Gastroesophageal sphincter (tissue), 4 donors: Measurements from ENCODE around the gene RFC1. TPM values are rescaled to one million over a fixed set of nuclear protein-coding genes. Genes with fewer than 3 reads are reported as not detected.

Experiments
- ATAC-seq: fragments of 150-250 bp; one replicate; pipeline ENCODE4 v1.9.1; 2016; ENCODE audit warnings: mild to moderate bottlenecking, moderate library complexity
- H3K27ac ChIP-seq, 4 donors: fragments of 200-600 bp; sonication (generic) in 3 of 4; 1 replicate in 3 of 4; 2 replicates in 1 of 4; pipeline ENCODE4 v1.5.1; 2016 to 2019
- H3K27me3 ChIP-seq: fragments of 200-600 bp; sonication (generic); one replicate; pipeline ENCODE4 v1.5.1; 2019
- H3K36me3 ChIP-seq, 2 donors: fragments of 200-600 bp; sonication (generic); one replicate each; pipeline ENCODE4 v1.5.1; 2019; ENCODE audit warnings: control low read depth in 1 of 2
- H3K4me1 ChIP-seq, 3 donors: fragments of 200-600 bp; sonication (generic); 1 replicate in 2 of 3; 2 replicates in 1 of 3; pipeline ENCODE4 v1.5.1; 2016 to 2019; ENCODE audit warnings: control low read depth in 2 of 3
- H3K4me3 ChIP-seq, 2 donors: fragments of 200-600 bp; sonication (generic); one replicate each; pipeline ENCODE4 v1.5.1; 2019; ENCODE audit warnings: mild to moderate bottlenecking in 1 of 2, moderate library complexity in 1 of 2
- H3K9me3 ChIP-seq, 3 donors: fragments of 200-600 bp; sonication (generic); one replicate each; pipeline ENCODE4 v1.5.1; 2017 to 2019; ENCODE audit warnings: control low read depth in 2 of 3
- CTCF ChIP-seq, 4 experiments: fragments of 200-600 bp in 2 of 4; fragments of 450-650 bp in 2 of 4; sonication (generic) in 1 of 4; IDR thresholded peaks; one replicate each; pipeline ENCODE4 v1.5.1; 2017 to 2019; ENCODE audit warnings: antibody characterized with exemption in 4 of 4, mild to moderate bottlenecking in 2 of 4, moderate library complexity in 2 of 4
- EP300 ChIP-seq: sonication (generic); formaldehyde crosslinking; IDR thresholded peaks from one replicate; pipeline ENCODE4 v1.6.1; 2017; ENCODE audit warnings: antibody characterized with exemption, mild to moderate bottlenecking
- POLR2A ChIP-seq, 2 donors: fragments of 450-650 bp; IDR thresholded peaks; one replicate each; pipeline ENCODE4 v1.6.1; 2017; ENCODE audit warnings: antibody characterized with exemption in 2 of 2, mild to moderate bottlenecking in 2 of 2, moderate library complexity in 1 of 2
- POLR2AphosphoS5 ChIP-seq: sonication (generic); formaldehyde crosslinking; IDR thresholded peaks from one replicate; pipeline ENCODE4 v1.6.1; 2017; ENCODE audit warnings: antibody characterized with exemption
- WGBS, 2 donors: methylation state at CpG; one replicate each; pipeline ENCODE4 v1.1.5; 2018; ENCODE audit warnings: low coverage in 1 of 2; 5-methylcytosine and 5-hydroxymethylcytosine counted together
- total RNA-seq, 4 donors: library from RNA; depleted of rRNA; stranded (reverse); fragments of >200 nt; gene quantifications; one replicate each; pipeline ENCODE4 v1.1.0, GENCODE V29; 2016

The RFC1 gene
- total RNA-seq, 4 donors from 2014 or later = 37.1 to 51.8 (median 41.0) TPM

DNA sequence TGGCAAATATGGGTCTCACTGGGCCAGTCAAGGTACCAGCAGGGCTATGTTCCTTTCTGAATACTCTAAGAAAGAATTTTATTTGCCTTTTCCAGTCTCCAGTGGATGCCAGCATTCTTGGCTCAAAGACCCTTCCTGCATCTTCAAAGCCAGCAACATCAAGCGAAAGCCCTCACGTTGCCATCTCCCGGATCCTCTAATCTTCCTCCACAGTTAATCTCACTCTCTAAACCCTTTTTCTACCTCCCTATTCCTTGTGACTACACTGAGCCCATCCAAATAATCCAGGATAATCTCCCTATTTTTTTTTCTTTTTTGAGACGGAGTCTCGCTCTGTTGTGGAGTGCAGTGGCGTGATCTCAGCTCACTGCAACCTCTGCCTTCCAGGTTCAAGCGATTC lies 23.4 kb downstream of the RFC1 start:
- WGBS, 2 donors = 90 to 91% methylated on average over 5 to 7 of the region's 7 CpGs
- no peak for TF ChIP-seq POLR2A (IDR thresholded peaks at IDR 0.05)
- TF ChIP-seq CTCF (IDR thresholded peaks at IDR 0.05) = no peak
- TF ChIP-seq EP300 = no peak
- no peak for TF ChIP-seq POLR2AphosphoS5

DNA sequence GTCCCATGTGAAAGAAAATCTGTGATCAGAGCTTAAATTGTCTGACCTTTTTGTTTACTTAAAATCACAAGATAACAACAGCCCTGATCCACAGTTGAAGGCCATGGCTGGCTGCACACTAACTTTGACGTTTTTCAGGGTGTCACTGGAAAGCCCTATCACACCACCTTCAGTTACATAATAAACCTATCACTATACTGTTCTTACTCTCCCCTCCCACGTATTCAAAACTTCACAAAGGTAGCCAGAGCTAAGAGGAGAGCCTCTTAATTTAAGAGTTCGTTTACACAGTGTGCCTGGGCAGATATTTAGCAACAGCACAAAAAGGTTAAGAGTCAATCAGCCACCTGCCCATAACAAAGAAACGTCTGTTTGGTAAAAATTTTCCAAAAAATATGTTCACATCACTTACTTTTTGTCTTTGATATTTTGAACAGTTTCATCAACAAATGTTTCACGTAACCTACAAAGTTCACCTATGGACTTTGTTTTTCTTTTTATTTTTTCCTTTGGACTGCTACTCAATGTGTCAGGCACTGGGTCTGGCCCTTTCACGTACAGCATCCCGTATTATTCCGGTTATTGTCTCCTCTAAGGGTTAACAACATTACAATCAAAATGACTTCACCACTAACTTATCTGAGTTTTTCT lies 25.0 kb downstream of the RFC1 start:
- TF ChIP-seq POLR2AphosphoS5 = no peak
- TF ChIP-seq POLR2A (IDR thresholded peaks at IDR 0.05) = no peak
- Histone ChIP-seq H3K27me3 (no peaks in the 10 kb centered on the region), H3K4me1 (no peaks in the 10 kb centered on the region), H3K36me3 (peaks cover 0 to 34% of the 10 kb centered on the region in 2 donors), H3K27ac (no peak overlapping the region), H3K9me3 (no peaks in the 10 kb centered on the region), H3K4me3 (no peak overlapping the region)
- WGBS, 2 donors = 81 to 87% methylated on average over 8 of the region's 8 CpGs
- no peak for ATAC-seq

More for the DNA sequence above, 23.4 kb downstream of the RFC1 start:
- no peak for ATAC-seq
- Histone ChIP-seq H3K9me3 (no peaks in the 10 kb centered on the region), H3K36me3 (peaks cover 0 to 34% of the 10 kb centered on the region in 2 donors), H3K27ac (no peak overlapping the region), H3K4me3 (no peak overlapping the region), H3K27me3 (no peaks in the 10 kb centered on the region), H3K4me1 (no peaks in the 10 kb centered on the region)

- Histone ChIP-seq H3K36me3 (peaks cover 0 to 34% of the 10 kb centered on the region in 2 donors), H3K27me3 (no peaks in the 10 kb centered on the region), H3K4me3 (no peak overlapping the region), H3K9me3 (no peaks in the 10 kb centered on the region), H3K4me1 (no peaks in the 10 kb centered on the region), H3K27ac (no peak overlapping the region)
- TF ChIP-seq POLR2A (IDR thresholded peaks at IDR 0.05) (no peak), POLR2AphosphoS5 (no peak), CTCF (IDR thresholded peaks at IDR 0.05) (no peak), EP300 (no peak)
- WGBS, 2 donors = 90 to 98% methylated on average over 2 of the region's 2 CpGs
- no peak for ATAC-seq
These were observed 26.2 kb downstream of the RFC1 start for GRCh38 chr4:39339968-39340367.

DNA sequence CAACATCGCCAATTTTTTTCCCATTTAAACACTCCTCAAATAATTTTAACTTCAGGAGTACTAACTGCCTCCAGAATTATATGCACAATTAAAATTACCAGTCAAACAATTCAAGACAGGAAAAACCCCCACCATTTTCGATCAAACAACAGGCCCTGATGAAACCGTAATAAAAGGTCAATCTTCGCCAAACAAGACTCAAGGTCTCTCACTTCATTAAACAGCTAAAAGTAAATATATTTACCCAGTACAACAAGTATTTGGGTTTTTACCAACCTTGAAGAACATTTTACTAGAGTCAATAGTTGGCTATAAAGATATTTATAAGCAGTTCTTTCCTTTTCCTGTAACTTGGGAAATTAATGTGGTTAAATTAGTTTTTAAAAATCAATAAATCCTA lies 28.3 kb downstream of the RFC1 start:
- H3K9me3 ChIP-seq = no peaks in the 10 kb centered on the region
- TF ChIP-seq POLR2A (IDR thresholded peaks at IDR 0.05) = no peak
- TF ChIP-seq EP300 = no peak
- TF ChIP-seq POLR2AphosphoS5 = no peak
- TF ChIP-seq CTCF (IDR thresholded peaks at IDR 0.05) = no peak
- peaks cover 0 to 15% of the 10 kb centered on the region in 2 donors for H3K36me3 ChIP-seq
- H3K27ac ChIP-seq = no peak overlapping the region
- WGBS, 2 donors = 90 to 98% methylated on average over 3 to 4 of the region's 4 CpGs
- no peaks in the 10 kb centered on the region for H3K4me1 ChIP-seq
- ATAC-seq = no peak
- H3K27me3 ChIP-seq = no peaks in the 10 kb centered on the region
- H3K4me3 ChIP-seq = no peak overlapping the region

DNA sequence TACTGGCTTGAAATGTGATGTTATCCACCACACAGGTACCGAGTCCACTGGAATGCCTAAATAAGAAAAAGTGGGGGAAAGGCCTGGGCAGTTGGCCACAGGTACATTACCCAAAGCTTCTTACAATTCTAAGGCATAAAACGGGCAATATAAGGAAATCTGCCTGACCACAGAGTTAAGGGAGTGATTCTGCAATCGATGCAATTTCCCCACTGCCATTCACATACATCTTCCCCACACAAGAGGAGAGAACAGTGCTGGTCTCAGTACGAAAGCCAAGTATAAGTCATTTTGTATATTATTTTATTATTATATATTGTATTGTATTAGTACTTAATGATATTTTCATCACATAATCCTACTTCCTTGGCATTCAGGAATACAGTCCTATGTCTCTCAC lies 30.6 kb downstream of the RFC1 start:
- Histone ChIP-seq H3K4me3 (no peak overlapping the region), H3K27ac (no peak overlapping the region), H3K4me1 (no peaks in the 10 kb centered on the region), H3K9me3 (no peaks in the 10 kb centered on the region), H3K36me3 (no peaks in the 10 kb centered on the region), H3K27me3 (no peaks in the 10 kb centered on the region)
- ATAC-seq = no peak
- WGBS, 2 donors = 75 to 94% methylated on average over 4 of the region's 4 CpGs
- TF ChIP-seq POLR2AphosphoS5 (no peak), EP300 (no peak), POLR2A (IDR thresholded peaks at IDR 0.05) (no peak), CTCF (IDR thresholded peaks at IDR 0.05) (no peak)
